Upper lobe of right lung (tissue), 1 donor: ENCODE results near the gene PRKCQ. TPM values are rescaled to one million over a fixed set of nuclear protein-coding genes. Genes with fewer than 3 reads are reported as not detected.
"Not testable (repeated sequence)": the region's sequence is repeated elsewhere in the genome, so short reads cannot be mapped to it uniquely, and the experiment has no call there.

Source experiments
- ATAC-seq: fragments of 200-7000 bp; cut with Tn5 transposase; one replicate; pipeline ENCODE4 v1.9.1; 2020; ENCODE audit warnings: mild to moderate bottlenecking, moderate library complexity
- DNase-seq: peaks from one replicate; pipeline ENCODE4 v3.0.0-alpha.2; 2020
- H3K27ac ChIP-seq: fragments of 200-600 bp; one replicate; pipeline ENCODE4 v1.8.0; 2022
- H3K27me3 ChIP-seq: fragments of 200-600 bp; one replicate; pipeline ENCODE4 v1.8.0; 2022; ENCODE audit warnings: mild to moderate bottlenecking
- H3K36me3 ChIP-seq: fragments of 200-600 bp; one replicate; pipeline ENCODE4 v1.8.0; 2022
- H3K4me1 ChIP-seq: fragments of 200-600 bp; one replicate; pipeline ENCODE4 v1.8.0; 2022
- H3K4me3 ChIP-seq: fragments of 200-600 bp; one replicate; pipeline ENCODE4 v1.8.0; 2022; ENCODE audit warnings: mild to moderate bottlenecking
- H3K9me3 ChIP-seq: fragments of 200-600 bp; one replicate; pipeline ENCODE4 v1.8.0; 2022
- CTCF ChIP-seq: fragments of 200-600 bp; IDR thresholded peaks from one replicate; pipeline ENCODE4 v1.8.0; 2022; ENCODE audit warnings: antibody characterized with exemption
- intact Hi-C: fragments of 100-400 bp; cut with DNase I; formaldehyde crosslinking; loops from one replicate; pipeline ENCODE4 v1.11.0; 2022
- total RNA-seq: library from RNA; stranded (reverse); fragmentation: NEBNext Ultra II Directional; extraction: Animal tissue kit (Norgen Biotek cat#: 25700); gene quantifications from one replicate; pipeline ENCODE4 v1.2.1, GENCODE V29; 2021
- donor health status: DM: no; HTN: yes; CAD: no; lungs with severe emphysema.

PRKCQ gene
- total RNA-seq, 1 donor from 2014 or later, result 9.8 TPM

GRCh38 chr10:6474871-6475270 lies 105.2 kb downstream of the PRKCQ start:
- Histone ChIP-seq H3K36me3 (no peaks in the 10 kb centered on the region), H3K27ac (no peak overlapping the region), H3K4me1 (no peaks in the 10 kb centered on the region), H3K4me3 (no peak overlapping the region), H3K27me3 (no peaks in the 10 kb centered on the region), H3K9me3 (no peaks in the 10 kb centered on the region)
- no peak for DNase-seq
- TF ChIP-seq CTCF, result no peak
- no peak for ATAC-seq
- intact Hi-C loops, result no loop called here

GRCh38 chr10:6473901-6474370 lies 106.1 kb downstream of the PRKCQ start:
- Histone ChIP-seq H3K27me3 (no peaks in the 10 kb centered on the region), H3K4me3 (no peak overlapping the region), H3K27ac (no peak overlapping the region), H3K9me3 (no peaks in the 10 kb centered on the region), H3K4me1 (no peaks in the 10 kb centered on the region), H3K36me3 (no peaks in the 10 kb centered on the region)
- intact Hi-C loops, result no loop called here
- peak; percentile 46 for ATAC-seq
- no peak for DNase-seq
- no peak for TF ChIP-seq CTCF

DNA sequence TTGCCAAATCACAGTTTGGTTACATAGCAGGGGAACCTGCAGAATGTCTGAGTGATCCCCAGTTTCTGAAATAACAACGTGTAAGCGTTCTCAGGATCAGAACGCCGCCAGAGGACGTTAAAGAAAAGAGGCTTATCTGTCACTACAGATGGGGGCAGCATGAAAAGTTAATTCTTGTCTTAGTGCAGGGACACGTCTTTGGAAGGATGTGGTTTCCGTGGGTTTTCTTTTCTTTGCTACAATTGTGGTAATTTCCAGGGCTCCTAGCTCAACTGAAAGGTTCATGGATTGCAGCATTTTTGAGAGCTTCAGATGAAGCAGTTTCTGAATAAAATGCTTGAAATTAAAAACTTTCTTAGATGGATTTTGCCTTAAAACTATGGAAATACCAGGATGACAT lies 106.6 kb downstream of the PRKCQ start:
- DNase-seq (no peak), ATAC-seq (no peak)
- Histone ChIP-seq H3K27ac (no peak overlapping the region), H3K36me3 (no peaks in the 10 kb centered on the region), H3K9me3 (no peaks in the 10 kb centered on the region), H3K4me1 (no peaks in the 10 kb centered on the region), H3K4me3 (no peak overlapping the region), H3K27me3 (no peaks in the 10 kb centered on the region)
- no peak for TF ChIP-seq CTCF
- intact Hi-C loops, result no loop called here

GRCh38 chr10:6472710-6473005 lies 107.4 kb downstream of the PRKCQ start:
- H3K9me3 ChIP-seq, ATAC-seq, H3K4me3 ChIP-seq, H3K27ac ChIP-seq, H3K36me3 ChIP-seq, DNase-seq, intact Hi-C loops, H3K27me3 ChIP-seq, H3K4me1 ChIP-seq: not testable (repeated sequence)

DNA sequence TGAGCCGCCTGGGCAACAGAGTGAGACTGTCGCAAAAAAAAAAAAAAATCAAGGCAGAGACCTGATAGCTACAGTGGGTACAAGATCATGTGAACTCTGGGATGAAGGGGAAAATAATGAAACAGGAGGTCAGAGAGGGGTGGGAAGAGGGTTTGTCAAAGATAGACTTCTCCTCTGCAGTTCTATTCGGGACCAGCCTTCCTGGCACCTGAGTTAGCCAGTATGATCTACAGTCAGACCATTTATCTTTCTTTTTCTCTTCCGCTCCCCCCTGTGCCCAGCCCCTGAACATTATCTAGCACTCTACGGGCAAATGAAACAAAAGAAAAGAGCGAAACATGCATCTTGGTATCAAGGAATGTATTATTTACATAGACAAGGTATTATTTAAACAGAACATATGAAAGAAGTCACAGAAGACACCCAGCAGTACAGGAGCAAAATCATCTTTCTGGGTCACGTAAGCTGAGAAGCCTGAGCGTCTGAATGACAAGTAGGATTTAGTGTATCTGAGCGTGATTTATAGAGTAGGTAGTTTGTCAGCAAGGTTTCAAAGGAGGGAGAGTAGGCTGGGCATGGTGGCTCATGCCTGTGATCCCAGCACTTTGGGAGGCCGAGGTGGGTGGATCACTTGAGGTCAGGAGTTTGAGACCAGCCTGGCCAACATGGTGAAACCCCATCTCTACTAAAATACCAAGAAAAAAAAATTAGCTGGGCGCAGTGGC lies 109.0 kb downstream of the PRKCQ start:
- Histone ChIP-seq H3K4me3 (no peak overlapping the region), H3K27ac (no peak overlapping the region), H3K27me3 (no peaks in the 10 kb centered on the region), H3K9me3 (no peaks in the 10 kb centered on the region), H3K36me3 (no peaks in the 10 kb centered on the region), H3K4me1 (no peaks in the 10 kb centered on the region)
- DNase-seq, result no peak
- no peak for TF ChIP-seq CTCF
- ATAC-seq, result no peak
- intact Hi-C loops, result no loop called here

GRCh38 chr10:6469661-6470060 lies 110.4 kb downstream of the PRKCQ start:
- Histone ChIP-seq H3K9me3 (no peaks in the 10 kb centered on the region), H3K4me1 (no peaks in the 10 kb centered on the region), H3K27me3 (no peaks in the 10 kb centered on the region), H3K4me3 (no peak overlapping the region), H3K36me3 (no peaks in the 10 kb centered on the region), H3K27ac (no peak overlapping the region)
- DNase-seq (no peak), ATAC-seq (no peak)
- intact Hi-C loops, result no loop called here
- TF ChIP-seq CTCF, result no peak
